NCI-H446 (cell line): ENCODE data around the gene RBM38.

Source experiments
- DNase-seq, 2 experiments: peaks; one replicate each; lab custom pipeline; 2025; lab: John Stamatoyannopoulos, UW

The RBM38 gene

DNA sequence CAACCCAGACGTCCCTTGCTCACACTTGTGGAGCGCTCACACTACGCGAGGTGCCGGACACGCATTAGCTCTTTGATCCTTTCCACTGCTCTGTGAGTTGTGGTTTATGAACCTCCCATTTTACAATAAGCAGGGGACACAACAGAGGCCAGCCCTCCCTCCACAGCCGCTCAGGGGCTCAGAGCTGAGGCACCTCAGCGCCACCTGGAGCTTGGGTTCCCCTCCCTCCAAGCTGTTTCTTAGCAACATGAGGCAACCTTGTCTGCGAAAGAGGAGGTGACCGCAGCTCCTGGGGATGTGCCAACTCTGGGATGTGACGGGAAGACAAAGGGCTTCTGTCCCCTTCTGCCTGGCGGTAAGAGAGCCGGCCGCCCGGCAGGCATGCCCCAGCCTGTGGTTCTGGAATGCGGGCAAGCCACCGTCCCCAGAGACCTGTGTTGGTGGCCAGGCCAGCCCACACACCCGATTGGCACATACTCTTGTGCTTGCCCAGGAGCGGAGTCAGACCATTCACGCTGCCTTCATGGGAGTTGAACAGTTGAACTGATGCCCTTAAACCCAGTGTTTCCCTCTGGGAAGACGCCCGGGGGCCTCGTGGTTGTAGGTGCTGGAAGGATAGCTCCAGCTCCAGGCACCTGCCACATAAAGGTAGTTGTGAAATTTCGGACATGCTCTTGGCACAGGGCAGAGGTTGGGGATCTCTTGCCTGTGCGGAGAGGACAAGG lies 44.5 kb downstream of the RBM38 start:
- no peak for DNase-seq

GRCh38 chr20:57436223-57436545 lies 45.0 kb downstream of the RBM38 start:
- DNase-seq = no peak

- no peak for DNase-seq
Measured at GRCh38 chr20:57437267-57437666, 46.1 kb downstream of the RBM38 start.

DNA sequence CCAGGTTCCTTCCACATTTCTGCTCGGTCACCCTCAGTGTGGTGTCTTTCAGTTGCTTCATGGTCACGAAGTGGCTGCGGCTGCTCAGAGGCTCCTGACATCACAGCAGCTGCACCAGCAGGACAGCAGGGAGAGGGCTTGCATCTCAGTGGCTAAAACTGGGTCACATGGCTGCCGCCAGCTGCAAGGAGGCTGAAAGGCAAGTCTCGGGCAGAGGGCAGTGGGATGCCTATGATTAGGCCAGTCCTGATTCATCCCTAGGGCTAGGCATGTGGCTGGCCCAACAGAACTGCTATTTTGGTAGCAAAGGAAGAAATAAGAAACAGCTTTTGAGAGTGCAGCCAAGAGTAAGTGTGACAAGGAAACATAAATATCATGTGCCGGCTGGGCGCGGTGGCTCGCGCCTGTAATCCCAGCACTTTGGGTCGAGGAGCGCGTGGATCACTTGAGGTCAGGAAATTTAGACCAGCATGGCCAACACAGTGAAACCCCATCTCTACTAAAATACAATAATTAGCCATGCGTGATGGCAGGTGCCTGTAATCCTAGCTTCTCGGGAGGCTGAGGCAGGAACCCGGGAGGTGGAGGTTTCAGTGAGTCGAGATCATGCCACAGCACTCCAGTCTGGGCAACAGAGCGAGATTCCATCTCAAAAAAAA lies 46.6 kb downstream of the RBM38 start:
- DNase-seq = no peak

DNA sequence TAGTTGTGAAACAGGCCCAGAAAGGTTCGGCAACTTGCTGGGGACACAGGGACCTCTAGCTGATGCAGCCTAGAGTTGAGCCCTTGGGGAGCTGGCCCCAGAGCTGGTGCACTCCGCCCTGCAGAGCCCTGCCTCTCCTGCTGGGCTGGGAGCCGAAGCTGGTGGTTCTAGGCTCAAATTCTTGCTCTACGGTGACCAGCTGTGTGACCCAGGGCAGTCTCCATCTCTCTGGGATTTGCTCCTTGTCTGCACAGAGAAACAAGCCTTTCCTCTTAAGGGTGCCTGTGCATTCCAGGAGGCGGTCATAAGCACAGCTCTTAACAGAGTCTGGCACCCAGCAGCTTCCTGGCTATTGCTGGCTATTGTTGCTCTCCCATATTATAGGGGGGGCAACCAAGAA lies 47.4 kb downstream of the RBM38 start:
- DNase-seq = no peak

GRCh38 chr20:57439432-57439831 lies 48.2 kb downstream of the RBM38 start:
- peak in 1 of 2 experiments; percentile 28 for DNase-seq

DNA sequence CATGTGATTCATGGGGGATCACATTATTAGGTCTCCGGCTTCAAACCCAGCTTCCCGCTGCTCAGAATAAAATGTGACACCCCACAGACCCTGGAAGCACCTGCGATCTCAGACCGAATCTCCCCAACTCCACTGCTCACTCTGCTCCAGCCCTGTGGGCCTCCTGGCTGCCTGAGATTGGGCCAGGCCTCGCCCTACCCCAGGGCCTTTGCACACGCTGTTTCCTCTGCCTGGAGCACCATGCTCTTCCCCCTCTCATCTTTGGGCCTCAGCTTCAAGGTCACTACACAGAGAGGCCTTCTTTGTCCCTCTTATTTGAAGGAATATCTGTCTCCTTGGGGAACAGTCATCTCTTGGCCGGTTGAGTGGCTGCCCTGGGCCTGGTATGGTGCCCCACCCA lies 48.8 kb downstream of the RBM38 start:
- DNase-seq = no peak

DNA sequence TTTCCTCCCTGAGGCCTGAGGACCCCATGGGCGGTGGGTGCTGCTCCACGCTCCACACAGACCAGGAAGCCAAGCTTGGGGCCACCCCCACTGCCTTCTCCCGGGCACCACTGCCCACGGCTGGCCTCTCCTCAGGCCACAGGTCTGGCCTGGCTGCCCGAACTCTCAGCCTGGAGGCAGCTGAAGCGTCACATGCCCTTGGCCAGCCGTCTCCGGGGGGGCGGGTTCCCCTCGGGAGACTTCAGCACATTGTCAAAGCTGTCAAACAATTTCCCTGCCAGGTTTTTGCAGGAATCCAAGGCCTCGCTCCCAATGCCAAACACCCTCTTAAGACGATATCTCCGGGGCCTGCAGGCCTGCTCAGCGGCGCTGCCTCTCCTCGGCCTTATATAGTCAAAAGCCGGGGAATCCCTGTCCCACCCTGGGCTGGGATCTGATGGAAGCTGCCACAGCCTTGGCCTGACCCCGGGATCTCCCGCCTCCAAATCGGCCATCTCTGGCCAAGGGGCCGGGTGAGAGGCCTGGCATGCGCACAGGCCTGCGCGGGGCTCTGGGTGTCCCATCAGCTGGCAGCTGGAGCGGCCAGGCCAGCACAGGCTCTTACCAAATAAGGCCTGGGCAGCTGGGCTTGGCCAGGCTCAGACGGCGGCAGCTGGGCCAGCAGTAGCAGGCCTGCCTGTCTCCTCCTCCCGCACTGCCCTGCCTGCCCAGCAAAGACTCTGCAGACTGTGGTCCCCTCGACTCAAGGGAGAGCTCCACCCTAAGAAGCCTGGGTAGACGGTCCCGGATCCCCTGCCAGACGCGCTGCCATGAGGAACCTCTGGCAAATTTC lies 49.7 kb downstream of the RBM38 start:
- DNase-seq = peak; percentile 68 to 85

DNA sequence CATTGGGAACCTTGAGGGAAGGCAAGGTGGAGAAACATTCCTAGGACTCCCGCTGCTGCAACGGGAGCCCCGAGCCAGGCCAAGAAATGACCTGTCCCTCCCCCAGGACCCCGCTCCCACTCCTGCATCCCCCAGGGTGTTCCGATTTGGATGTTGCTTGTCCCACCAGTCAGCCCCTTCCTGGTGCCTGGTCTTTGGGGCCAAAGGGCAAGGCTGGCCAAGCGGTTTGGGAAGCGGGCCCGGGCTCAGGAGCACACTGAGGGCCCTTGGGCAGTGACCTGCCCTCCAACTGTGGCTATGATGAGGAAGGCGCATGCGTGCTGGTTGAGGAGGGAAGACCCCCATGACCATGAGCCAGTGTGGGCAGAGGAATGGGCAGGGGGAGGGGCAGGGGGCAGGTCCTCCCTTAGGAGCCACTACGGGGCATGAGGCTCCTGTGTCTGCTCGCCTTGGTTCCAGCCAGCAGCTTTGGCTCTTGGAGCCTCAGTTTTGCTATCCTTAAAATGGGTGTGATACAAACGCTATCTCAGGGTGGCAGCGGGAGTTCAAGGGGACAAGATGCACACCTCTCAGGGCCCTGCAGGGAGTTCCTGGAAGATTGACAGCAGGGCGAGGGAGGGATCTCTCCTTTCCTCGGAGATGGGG lies 50.4 kb downstream of the RBM38 start:
- DNase-seq = no peak

DNA sequence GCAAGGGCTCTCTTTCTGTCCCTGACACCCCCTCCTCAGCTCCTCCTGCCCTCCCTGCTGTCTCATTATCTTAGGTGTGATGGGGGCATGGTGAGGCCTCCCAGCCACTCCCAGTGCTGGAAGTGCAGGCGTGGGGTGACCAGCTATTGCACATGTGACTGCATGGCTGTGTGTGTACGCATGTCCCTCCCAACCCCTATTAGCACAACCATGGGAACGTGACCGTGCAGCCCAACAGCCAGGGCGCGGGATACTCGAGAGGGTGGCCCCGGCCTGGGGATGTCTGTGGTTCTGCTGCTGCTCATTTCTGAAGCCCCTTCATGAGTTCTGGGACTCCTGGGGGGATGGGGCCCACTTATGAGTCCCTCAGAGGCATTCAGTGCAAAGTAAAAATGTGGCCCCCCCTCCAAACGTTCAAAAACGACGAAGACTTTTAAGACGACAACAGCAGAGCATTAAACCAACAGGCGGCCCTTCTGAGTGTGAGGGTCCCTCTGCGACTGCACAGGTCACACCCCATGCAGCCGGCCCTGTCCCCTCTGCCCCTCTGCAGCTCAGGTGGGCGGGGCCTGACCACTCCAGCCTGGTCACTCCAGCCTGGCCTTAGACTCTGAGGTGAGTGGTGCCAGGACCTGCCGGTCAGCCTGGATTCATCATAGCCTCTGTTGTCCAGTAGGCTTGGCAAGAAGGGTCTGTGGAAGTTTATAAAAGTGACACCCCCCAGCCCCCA lies 51.1 kb downstream of the RBM38 start:
- no peak for DNase-seq

DNA sequence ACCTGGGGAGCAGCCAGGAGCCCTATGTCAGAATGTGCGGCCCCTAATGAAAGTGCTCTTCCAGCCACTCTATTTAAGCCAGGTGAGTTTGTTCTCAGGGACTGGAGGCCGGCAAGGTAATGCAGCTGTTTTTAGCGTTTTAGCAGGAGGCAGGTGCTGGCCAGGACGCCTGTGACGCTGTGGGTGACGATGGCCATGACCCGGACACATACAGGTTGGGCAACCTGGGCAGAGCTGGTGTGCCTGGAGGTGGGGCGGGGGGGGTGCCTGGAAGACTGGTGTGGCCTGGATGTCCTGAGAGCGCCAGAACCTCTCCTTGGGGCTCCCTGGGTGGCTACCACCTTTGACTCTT lies 51.7 kb downstream of the RBM38 start:
- DNase-seq = no peak

DNA sequence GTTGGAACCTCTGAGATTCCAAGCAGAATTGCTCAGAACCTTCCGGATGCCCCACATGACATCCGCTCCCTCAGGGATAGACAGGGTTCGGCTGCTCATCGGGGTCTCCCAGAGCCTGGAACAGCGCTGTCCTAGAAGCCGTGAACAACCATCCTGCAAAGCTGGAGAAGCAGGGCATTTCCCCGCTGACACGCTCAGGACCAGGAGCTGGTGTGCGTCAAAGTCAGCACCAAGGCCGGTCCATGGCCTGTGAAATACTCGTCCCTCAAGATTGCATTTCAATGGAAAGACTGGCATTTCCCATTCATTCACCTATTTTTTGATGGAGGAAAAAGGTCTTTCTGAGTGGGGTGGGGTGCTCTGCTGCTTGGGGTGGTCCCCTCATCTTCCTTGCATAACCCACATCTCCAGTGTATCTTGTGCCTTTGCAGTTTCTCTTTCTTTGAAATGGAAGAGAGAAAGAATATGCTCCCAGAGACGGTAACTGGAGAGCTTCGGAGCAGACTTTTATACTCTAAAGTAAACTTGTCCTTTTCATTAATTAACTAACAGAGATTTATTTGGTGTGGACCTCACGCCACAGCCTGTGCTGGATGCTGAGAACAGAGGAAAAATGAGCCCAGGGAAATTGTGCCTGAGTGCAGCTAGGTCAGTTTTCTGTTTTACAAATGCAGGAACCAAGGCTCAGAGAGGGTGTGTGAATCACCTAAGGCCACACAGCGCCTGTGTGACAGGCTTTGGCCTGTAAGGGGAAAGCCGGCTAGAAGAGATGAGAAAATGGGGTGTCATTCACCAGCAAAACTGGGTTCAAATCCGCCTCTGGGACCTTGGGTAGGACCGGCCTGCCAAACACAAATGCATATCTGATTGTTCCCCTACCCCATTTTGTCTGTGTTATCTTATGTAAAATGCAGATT lies 52.4 kb downstream of the RBM38 start:
- DNase-seq = no peak

DNA sequence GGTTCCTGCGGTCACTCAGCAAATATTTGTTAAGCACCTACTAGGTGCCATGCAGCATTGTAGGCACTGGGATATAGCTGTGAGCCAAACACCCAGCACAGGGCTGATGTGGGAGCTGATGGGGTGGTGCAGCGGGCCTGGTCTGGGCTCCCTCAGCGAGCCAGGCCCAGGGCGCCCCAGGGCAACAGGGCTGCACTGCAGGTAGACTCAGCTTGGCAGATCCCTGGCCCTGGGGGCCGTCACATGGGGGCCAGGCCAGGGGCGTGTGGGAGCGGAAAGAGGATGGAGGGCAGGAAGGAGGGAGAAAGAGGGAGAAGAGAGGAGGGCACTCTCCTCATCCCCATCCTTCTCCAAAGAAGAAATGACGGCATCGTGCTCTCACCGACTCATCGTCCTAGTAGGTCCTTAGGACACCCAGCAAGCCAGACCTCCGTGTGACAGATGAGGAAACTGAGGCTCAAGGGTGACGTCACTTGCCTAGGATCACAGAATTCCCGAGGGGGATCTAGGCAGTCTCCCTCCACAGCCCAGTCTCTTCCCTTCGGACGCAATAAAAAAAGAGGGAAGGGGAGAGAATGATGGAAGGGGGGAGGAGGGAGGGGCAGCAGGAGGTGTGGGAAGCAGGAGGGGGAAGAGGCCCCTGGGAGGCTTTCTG lies 53.3 kb downstream of the RBM38 start:
- no peak for DNase-seq

DNA sequence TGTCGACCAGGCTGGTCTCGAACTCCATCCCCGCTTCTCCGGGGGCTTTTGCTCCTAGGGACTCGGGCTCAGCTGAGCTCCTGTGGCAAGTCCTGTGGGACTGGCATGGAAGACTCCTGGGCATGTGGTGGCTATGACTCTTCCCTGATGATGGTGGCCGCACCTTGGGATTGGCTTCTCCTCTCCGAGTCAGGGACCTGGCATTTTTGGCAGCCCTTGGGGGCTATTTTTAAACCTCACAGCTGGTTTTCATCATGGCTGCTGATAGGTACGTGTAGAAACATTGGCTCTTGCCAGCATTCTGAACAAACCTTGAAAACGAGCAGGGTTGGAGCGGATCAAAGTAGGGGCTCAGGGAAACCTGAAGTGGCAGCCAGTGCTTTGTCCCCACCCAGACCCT lies 54.1 kb downstream of the RBM38 start:
- DNase-seq = no peak

DNA sequence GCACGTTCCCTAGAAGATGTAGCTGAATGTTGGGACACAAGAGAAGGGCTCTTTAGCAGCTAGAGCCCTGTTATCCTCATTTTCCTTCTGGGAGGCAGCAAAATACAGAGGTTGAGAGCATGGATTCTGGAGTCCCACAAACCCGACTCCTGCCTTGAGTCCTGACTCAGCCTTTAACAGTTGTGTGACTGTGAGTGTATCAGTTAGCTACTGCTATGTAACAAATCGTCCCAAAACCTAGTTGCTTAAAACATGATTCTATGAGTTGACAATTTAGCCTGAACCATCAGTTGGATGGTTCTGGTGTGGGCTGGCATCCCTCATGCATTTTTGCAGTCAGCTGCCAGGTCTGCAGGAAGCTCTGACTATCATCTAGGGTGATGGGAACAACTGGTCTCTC lies 54.6 kb downstream of the RBM38 start:
- DNase-seq = no peak

GRCh38 chr20:57448764-57449354 lies 57.7 kb downstream of the RBM38 start:
- DNase-seq = no peak

- no peak for DNase-seq
Measured at GRCh38 chr20:57449398-57450354, 58.5 kb downstream of the RBM38 start.

DNA sequence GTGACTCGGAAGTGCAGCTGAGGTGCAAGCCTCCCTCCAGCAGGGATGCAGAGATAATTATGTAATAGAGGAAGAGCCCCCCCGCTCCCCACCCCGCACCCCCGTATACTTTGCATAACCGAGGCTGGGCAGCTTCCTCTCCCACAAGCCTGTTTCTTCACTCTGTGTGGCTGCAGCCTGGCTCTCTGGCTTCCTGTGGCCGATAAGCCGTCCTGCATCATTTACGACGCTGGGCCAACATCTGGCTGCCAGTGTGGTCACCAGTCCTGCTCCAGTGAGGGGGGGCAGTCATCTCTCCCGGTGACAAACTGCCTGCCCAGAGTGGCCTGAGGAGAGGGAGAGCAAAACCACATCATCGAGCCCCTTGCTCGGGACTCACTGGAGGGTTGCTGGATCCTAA lies 59.2 kb downstream of the RBM38 start:
- DNase-seq = no peak

- DNase-seq = no peak
Measured at GRCh38 chr20:57450931-57451330, 59.7 kb downstream of the RBM38 start.
